IMR-90 (cell line): Measurements from ENCODE around the gene ANTXR2. TPM values are rescaled to one million over a fixed set of nuclear protein-coding genes. Genes with fewer than 3 reads are reported as not detected.

ENCODE experiments used
- ATAC-seq: fragments of 200-7000 bp; cut with Tn5 transposase; 2 replicates; pipeline ENCODE4 v1.9.1; 2020; ENCODE audit warnings: low read depth, mild to moderate bottlenecking, moderate library complexity
- BruUV-seq: library from RNA; stranded (reverse); fragments of 400-500 nt; replicated peaks from 2 replicates; lab custom pipeline; 2021; lab: Mats Ljungman, UMichigan
- CTCF ChIA-PET: fragments of 300-600 bp; formaldehyde crosslinking; extraction: SDS; loops from one replicate; lab custom pipeline; 2021; ENCODE audit warnings: antibody characterized with exemption; lab: Yijun Ruan, JAX
- POLR2A ChIA-PET: fragments of 300-600 bp; sonication (Branson Sonifier 250); formaldehyde crosslinking; loops from one replicate; lab custom pipeline; 2022; ENCODE audit warnings: antibody characterized with exemption; ENCODE audit not compliant: unreplicated experiment; lab: Charles Lee
- DNase-seq: peaks from one replicate; pipeline ENCODE4 v3.0.0; 2013
- H2AFZ ChIP-seq: replicated peaks from 2 replicates; pipeline ENCODE3; 2013; ENCODE audit warnings: low read length, mild to moderate bottlenecking; ENCODE audit not compliant: poor library complexity
- H2AK5ac ChIP-seq: 2 replicates; pipeline ENCODE4 v1.6.1; 2013; ENCODE audit warnings: low read depth, low read length, inconsistent platforms
- H2AK9ac ChIP-seq: replicated peaks from 2 replicates; pipeline ENCODE3; 2013; ENCODE audit warnings: mild to moderate bottlenecking, low read depth, low read length, moderate library complexity; ENCODE audit not compliant: poor library complexity
- H2BK120ac ChIP-seq: 2 replicates; pipeline ENCODE4 v1.6.1; 2013; ENCODE audit warnings: low read depth, low read length, inconsistent platforms
- H2BK15ac ChIP-seq: 3 replicates; pipeline ENCODE4 v1.6.1; 2013; ENCODE audit warnings: low read depth, low read length, inconsistent platforms
- H2BK20ac ChIP-seq: 2 replicates; pipeline ENCODE4 v1.6.1; 2013; ENCODE audit warnings: low read depth, mild to moderate bottlenecking, inconsistent platforms, low read length, moderate library complexity
- H2BK5ac ChIP-seq: 2 replicates; pipeline ENCODE4 v1.6.1; 2013; ENCODE audit warnings: mild to moderate bottlenecking, low read depth, low read length, inconsistent platforms; ENCODE audit not compliant: poor library complexity, severe bottlenecking
- H3K14ac ChIP-seq: replicated peaks from 2 replicates; pipeline ENCODE4 v1.6.1; 2013; ENCODE audit warnings: low read depth, low read length, inconsistent platforms
- H3K18ac ChIP-seq: 2 replicates; pipeline ENCODE4 v1.6.1; 2013; ENCODE audit warnings: low read depth, low read length, control low read depth
- H3K23ac ChIP-seq: 2 replicates; pipeline ENCODE4 v1.6.1; 2013; ENCODE audit warnings: low read depth, low read length, inconsistent platforms
- H3K27ac ChIP-seq: 2 replicates; pipeline ENCODE4 v1.5.1; 2013; ENCODE audit warnings: mild to moderate bottlenecking, control low read depth, low read length; ENCODE audit not compliant: insufficient read depth
- H3K27me3 ChIP-seq: 2 replicates; pipeline ENCODE4 v1.6.1; 2013; ENCODE audit warnings: low read length; ENCODE audit not compliant: control insufficient read depth, insufficient read depth
- H3K36me3 ChIP-seq: 2 replicates; pipeline ENCODE4 v1.6.1; 2013; ENCODE audit warnings: low read length, mixed read lengths; ENCODE audit not compliant: control insufficient read depth, insufficient read depth
- H3K4ac ChIP-seq: 2 replicates; pipeline ENCODE4 v1.6.1; 2013; ENCODE audit warnings: low read depth, low read length, inconsistent platforms
- H3K4me1 ChIP-seq: 2 replicates; pipeline ENCODE4 v1.6.1; 2013; ENCODE audit warnings: low read length, mixed read lengths; ENCODE audit not compliant: control insufficient read depth, insufficient read depth
- H3K4me2 ChIP-seq: 2 replicates; pipeline ENCODE4 v1.6.1; 2013; ENCODE audit warnings: low read depth, mild to moderate bottlenecking, control low read depth, low read length, moderate library complexity
- H3K4me3 ChIP-seq: 2 replicates; pipeline ENCODE4 v1.5.1; 2013; ENCODE audit warnings: low read depth, mild to moderate bottlenecking, control low read depth, low read length, moderate library complexity; ENCODE audit not compliant: insufficient read depth
- H3K56ac ChIP-seq: 2 replicates; pipeline ENCODE4 v1.6.1; 2013; ENCODE audit warnings: low read length, inconsistent platforms; ENCODE audit not compliant: insufficient read depth; ENCODE audit errors: extremely low read depth
- H3K79me1 ChIP-seq, 2 experiments: 2 replicates each; pipeline ENCODE4 v1.6.1; 2013; ENCODE audit warnings: low read length in 2 of 2, inconsistent platforms in 1 of 2, low read depth in 1 of 2
- H3K9ac ChIP-seq: 2 replicates; pipeline ENCODE4 v1.6.1; 2013; ENCODE audit warnings: low read depth, low read length, control low read depth
- H3K9me1 ChIP-seq: 2 replicates; pipeline ENCODE4 v1.6.1; 2013; ENCODE audit warnings: low read length, inconsistent platforms; ENCODE audit not compliant: insufficient read depth
- H3K9me3 ChIP-seq: 2 replicates; pipeline ENCODE4 v1.6.1; 2013; ENCODE audit warnings: low read length; ENCODE audit not compliant: control insufficient read depth, insufficient read depth
- H4K20me1 ChIP-seq: 2 replicates; pipeline ENCODE4 v1.6.1; 2013; ENCODE audit warnings: low read length, inconsistent platforms; ENCODE audit not compliant: insufficient read depth
- H4K5ac ChIP-seq: 2 replicates; pipeline ENCODE4 v1.6.1; 2013; ENCODE audit warnings: mild to moderate bottlenecking, low read depth, low read length, control low read depth
- H4K8ac ChIP-seq, 2 experiments: 2 replicates each; pipeline ENCODE4 v1.6.1; 2013; ENCODE audit warnings: low read depth in 2 of 2, low read length in 2 of 2, control low read depth in 1 of 2, inconsistent platforms in 1 of 2
- H4K91ac ChIP-seq: 2 replicates; pipeline ENCODE4 v1.6.1; 2013; ENCODE audit warnings: low read depth, low read length, inconsistent platforms; ENCODE audit not compliant: insufficient read depth
- BHLHE40 ChIP-seq: fragments of 150-350 bp; IDR thresholded peaks from 2 replicates; pipeline ENCODE4 v1.6.1; 2016; ENCODE audit warnings: mild to moderate bottlenecking, low read depth, low read length
- CEBPB ChIP-seq: IDR thresholded peaks from 2 replicates; pipeline ENCODE4 v1.6.1; 2012; ENCODE audit warnings: low read depth, low read length, improper control_type of control experiment
- CHD1 ChIP-seq: IDR thresholded peaks from 2 replicates; pipeline ENCODE4 v1.6.1; 2012; ENCODE audit warnings: low read depth, low read length, improper control_type of control experiment
- FOS ChIP-seq: fragments of 150-350 bp; IDR thresholded peaks from 2 replicates; pipeline ENCODE4 v1.6.1; 2016; ENCODE audit warnings: low read depth, low read length
- MAZ ChIP-seq: IDR thresholded peaks from 2 replicates; pipeline ENCODE4 v1.6.1; 2012; ENCODE audit warnings: low read depth, mild to moderate bottlenecking, low read length, improper control_type of control experiment, moderate library complexity, borderline replicate concordance
- MXI1 ChIP-seq: IDR thresholded peaks from 2 replicates; pipeline ENCODE4 v1.6.1; 2012; ENCODE audit warnings: low read depth, mild to moderate bottlenecking, low read length, moderate library complexity, borderline replicate concordance
- NFE2L2 ChIP-seq: fragments of 150-350 bp; IDR thresholded peaks from 2 replicates; pipeline ENCODE4 v1.6.1; 2016; ENCODE audit warnings: low read depth, mild to moderate bottlenecking, low read length
- POLR2A ChIP-seq: IDR thresholded peaks from 2 replicates; pipeline ENCODE4 v1.6.1; 2012; ENCODE audit warnings: mild to moderate bottlenecking, low read depth, low read length
- RAD21 ChIP-seq: IDR thresholded peaks from 2 replicates; pipeline ENCODE4 v1.6.1; 2012; ENCODE audit warnings: low read length, improper control_type of control experiment
- RCOR1 ChIP-seq: IDR thresholded peaks from 2 replicates; pipeline ENCODE4 v1.6.1; 2012; ENCODE audit warnings: mild to moderate bottlenecking, low read length, improper control_type of control experiment; ENCODE audit not compliant: insufficient replicate concordance
- RFX5 ChIP-seq: IDR thresholded peaks from 2 replicates; pipeline ENCODE4 v1.8.0; 2012; ENCODE audit warnings: low read depth, mild to moderate bottlenecking, low read length, moderate library complexity
- SMC3 ChIP-seq: fragments of 150-350 bp; IDR thresholded peaks from 2 replicates; pipeline ENCODE4 v1.6.1; 2016; ENCODE audit warnings: low read depth, mild to moderate bottlenecking, antibody characterized with exemption, low read length, moderate library complexity
- USF2 ChIP-seq: fragments of 150-350 bp; IDR thresholded peaks from 2 replicates; pipeline ENCODE4 v1.6.1; 2017; ENCODE audit warnings: mild to moderate bottlenecking, antibody characterized with exemption, low read length, low read depth
- WGBS, 2 experiments: methylation state at CpG; one replicate each; pipeline versions ENCODE4 v1.1.5 to v1.1.7; 2013; ENCODE audit warnings: missing lambda C conversion rate in 2 of 2; ENCODE audit not compliant: insufficient read length in 1 of 2; ENCODE audit errors: extremely low coverage in 2 of 2; 5-methylcytosine and 5-hydroxymethylcytosine counted together
- dilution Hi-C: fragments of 300-500 bp; cut with HindIII; formaldehyde crosslinking; loops from one replicate; pipeline ENCODE4 v1.14.3; 2018; ENCODE audit warnings: low sequenced_read_pairs; ENCODE audit not compliant: unreplicated experiment
- in situ Hi-C: fragments of 300-500 bp; cut with MboI; formaldehyde crosslinking; loops from 3 replicates; pipeline ENCODE4 v1.14.3; 2019; ENCODE audit warnings: low sequenced_read_pairs, inconsistent platforms, mixed read lengths
- intact Hi-C: fragments of 100-400 bp; cut with micrococcal nuclease; formaldehyde crosslinking; loops from 2 replicates; pipeline ENCODE4 v1.10.0; 2022
- polyA plus RNA-seq, 3 experiments: library from polyadenylated mRNA; depleted of rRNA; stranded (reverse); fragments of >200 nt; gene quantifications; 2 replicates each; pipeline ENCODE4 v1.2.3, GENCODE V29; 2012; ENCODE audit warnings: low replicate concordance in 1 of 3
- total RNA-seq: library from RNA; depleted of rRNA; stranded (reverse); fragments of >200 nt; gene quantifications from 2 replicates; pipeline ENCODE4 v1.2.3, GENCODE V29; 2012
- TF ChIP-seq, protein P1 (sequence below): fragments of 150-350 bp; IDR thresholded peaks from 2 replicates; pipeline ENCODE4 v1.6.1; 2016; ENCODE audit warnings: low read depth, mild to moderate bottlenecking, low read length, moderate library complexity, borderline replicate concordance

Gene ANTXR2
- total and polyA plus RNA-seq, 2 of the 4 experiments (the other 2 are of a cell fraction) = 46.8 to 88.5 TPM

GRCh38 chr4:80015407-80016189 lies 57.4 kb downstream of the ANTXR2 start:
- Histone ChIP-seq H2AK5ac (peak overlapping the region; percentile 20; the same call in 1 of the 2 replicates), H3K79me1 (peaks cover 27 to 47% of the 10 kb centered on the region in 2 experiments), H3K36me3 (peaks cover 16% of the 10 kb centered on the region), H3K27ac (no peak overlapping the region), H2BK20ac (peak overlapping the region; percentile 26; the same call in 1 of the 2 replicates), H2BK5ac (no peak overlapping the region), H3K4me3 (no peak overlapping the region), H3K23ac (no peak overlapping the region), H3K9me1 (peaks cover 9% of the 10 kb centered on the region; the same call in 1 of the 2 replicates), H4K20me1 (peaks cover 6% of the 10 kb centered on the region; the same call in 1 of the 2 replicates), H3K14ac (no peak overlapping the region; the same call in 1 of the 2 replicates), H2BK15ac (no peak overlapping the region), H3K56ac (no peak overlapping the region), H3K9ac (no peak overlapping the region), H3K4me2 (no peak overlapping the region), H2AK9ac (no peak overlapping the region), H3K27me3 (no peaks in the 10 kb centered on the region), H4K8ac (0 out of 4 replicates have a peak overlapping the region, but pooled peaks of 1 of the 2 experiments have one; percentile 22), H2AFZ (no peak overlapping the region), H3K18ac (no peak overlapping the region), H3K9me3 (no peaks in the 10 kb centered on the region), H3K4ac (no peak overlapping the region), H2BK120ac (0 out of 2 replicates have a peak overlapping the region, but pooled peaks have one; percentile 22), H4K91ac (no peak overlapping the region), H3K4me1 (peaks cover 13% of the 10 kb centered on the region), H4K5ac (no peak overlapping the region)
- no TSS peak for BruUV-seq
- dilution Hi-C loops = no loop called here
- POLR2A ChIA-PET = interaction anchor here (0.6 kb wide), 1 partner anchor 292 kb away, joined by 3 read pairs; no protein-coding TSS in a partner anchor
- DNase-seq (no peak), ATAC-seq (no peak)
- CTCF ChIA-PET = no interaction called here
- in situ Hi-C loops = no loop called here
- intact Hi-C loops = no loop called here
- no CpG with 5 or more reads among the region's 2 CpGs for WGBS, 2 experiments
- TF ChIP-seq BHLHE40 (no peak), SMC3 (no peak), MXI1 (no peak), RFX5 (no peak), MAZ (no peak), USF2 (no peak), RCOR1 (no peak), RAD21 (no peak), CHD1 (no peak), POLR2A (no peak), CEBPB (no peak), NFE2L2 (no peak), FOS (no peak)
- TF ChIP-seq, protein P1, sequence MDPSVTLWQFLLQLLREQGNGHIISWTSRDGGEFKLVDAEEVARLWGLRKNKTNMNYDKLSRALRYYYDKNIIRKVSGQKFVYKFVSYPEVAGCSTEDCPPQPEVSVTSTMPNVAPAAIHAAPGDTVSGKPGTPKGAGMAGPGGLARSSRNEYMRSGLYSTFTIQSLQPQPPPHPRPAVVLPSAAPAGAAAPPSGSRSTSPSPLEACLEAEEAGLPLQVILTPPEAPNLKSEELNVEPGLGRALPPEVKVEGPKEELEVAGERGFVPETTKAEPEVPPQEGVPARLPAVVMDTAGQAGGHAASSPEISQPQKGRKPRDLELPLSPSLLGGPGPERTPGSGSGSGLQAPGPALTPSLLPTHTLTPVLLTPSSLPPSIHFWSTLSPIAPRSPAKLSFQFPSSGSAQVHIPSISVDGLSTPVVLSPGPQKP = no peak
